ENCODE results near the gene FERMT3. TPM values are rescaled to one million over a fixed set of nuclear protein-coding genes. Genes with fewer than 3 reads are reported as not detected.
"Not testable (repeated sequence)": the region's sequence is repeated elsewhere in the genome, so short reads cannot be mapped to it uniquely, and the experiment has no call there.

Gene FERMT3
- total RNA-seq, 1 donor from 2014 or later = 5.4 TPM

DNA sequence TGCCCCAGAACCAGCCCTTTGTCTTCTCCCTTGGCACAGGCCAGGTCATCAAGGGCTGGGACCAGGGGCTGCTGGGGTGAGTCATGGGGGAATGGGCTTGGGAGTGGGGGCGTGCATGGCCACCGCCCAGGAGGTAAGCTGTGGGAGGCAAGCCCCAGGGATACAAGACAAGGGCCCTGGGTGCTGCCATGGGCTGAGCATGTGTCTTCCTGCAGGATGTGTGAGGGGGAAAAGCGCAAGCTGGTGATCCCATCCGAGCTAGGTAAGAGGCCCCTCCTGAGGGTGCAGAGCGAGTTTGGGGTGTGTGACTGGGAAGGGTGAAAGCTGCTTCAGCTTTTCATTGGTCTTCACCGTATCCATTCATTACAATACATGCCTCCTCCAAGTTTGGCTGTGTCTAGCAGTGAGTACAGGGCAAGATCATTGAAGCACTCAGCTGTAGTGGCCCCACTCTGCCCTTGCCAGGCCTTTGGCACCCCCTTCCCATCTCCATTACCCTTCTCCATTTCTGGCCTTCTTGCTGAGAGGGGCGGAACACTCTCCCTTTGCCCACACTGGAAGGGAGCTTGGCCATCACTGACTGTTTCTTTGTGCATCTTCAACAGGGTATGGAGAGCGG lies 36.8 kb downstream of the FERMT3 start:
- no peak for DNase-seq
- Histone ChIP-seq H3K36me3 (peaks cover 21% of the 10 kb centered on the region), H3K4me3 (peak overlapping the region; percentile 84), H3K27me3 (ENCODE audit: low read depth) (no peaks in the 10 kb centered on the region), H3K9me3 (replicated peaks) (no peaks in the 10 kb centered on the region), H3K27ac (replicated peaks) (peak overlapping the region; percentile 100), H3K4me1 (peaks cover 70% of the 10 kb centered on the region)
- intact Hi-C loops (cut with micrococcal nuclease) = no loop called here
- no peak for TF ChIP-seq CTCF (IDR thresholded peaks at IDR 0.05; ENCODE audit: borderline replicate concordance)

DNA sequence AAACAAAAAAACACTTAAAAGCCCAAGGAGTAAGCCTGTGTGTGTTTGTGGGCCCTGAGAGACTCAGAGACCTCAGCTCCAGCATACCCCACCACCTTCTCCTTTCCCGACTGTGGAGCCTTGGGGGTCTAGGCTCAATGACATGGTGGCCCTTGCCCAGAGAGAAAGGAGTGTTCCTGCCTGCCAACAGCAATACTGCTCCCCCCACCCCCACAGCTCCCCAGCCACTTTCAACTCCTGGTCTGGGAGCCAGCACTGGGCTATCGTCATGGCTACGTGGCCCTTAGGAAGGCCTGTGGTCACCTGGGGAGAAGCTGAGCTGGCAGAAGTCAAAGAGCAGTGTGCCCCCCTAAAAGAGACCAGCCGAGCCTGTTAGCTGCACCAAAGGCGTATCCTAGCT lies 37.6 kb downstream of the FERMT3 start:
- Histone ChIP-seq H3K36me3 (peaks cover 17% of the 10 kb centered on the region), H3K4me3 (no peak overlapping the region), H3K9me3 (replicated peaks) (no peaks in the 10 kb centered on the region), H3K4me1 (peaks cover 70% of the 10 kb centered on the region), H3K27ac (replicated peaks) (peak overlapping the region; percentile 100), H3K27me3 (ENCODE audit: low read depth) (no peaks in the 10 kb centered on the region)
- TF ChIP-seq CTCF (IDR thresholded peaks at IDR 0.05; ENCODE audit: borderline replicate concordance) = no peak
- DNase-seq = no peak
- intact Hi-C loops (cut with micrococcal nuclease) = no loop called here

- peaks cover 66% of the 10 kb centered on the region for H3K4me1 ChIP-seq
- DNase-seq = no peak
- no peak for TF ChIP-seq CTCF (IDR thresholded peaks at IDR 0.05; ENCODE audit: borderline replicate concordance)
- peak overlapping the region; percentile 97 for H3K27ac ChIP-seq (replicated peaks)
- peaks cover 14% of the 10 kb centered on the region for H3K36me3 ChIP-seq
- H3K9me3 ChIP-seq (replicated peaks) = no peaks in the 10 kb centered on the region
- intact Hi-C loops (cut with micrococcal nuclease) = no loop called here
- no peaks in the 10 kb centered on the region for H3K27me3 ChIP-seq (ENCODE audit: low read depth)
- peak overlapping the region; percentile 88 for H3K4me3 ChIP-seq
These were observed 38.4 kb downstream of the FERMT3 start for GRCh38 chr11:64244966-64245365.

GRCh38 chr11:64245401-64245796 lies 38.9 kb downstream of the FERMT3 start:
- Histone ChIP-seq H3K4me1 (peaks cover 63% of the 10 kb centered on the region), H3K9me3 (replicated peaks) (no peaks in the 10 kb centered on the region), H3K4me3 (peak overlapping the region; percentile 88), H3K27me3 (ENCODE audit: low read depth) (no peaks in the 10 kb centered on the region), H3K27ac (replicated peaks) (peak overlapping the region; percentile 97), H3K36me3 (peaks cover 14% of the 10 kb centered on the region)
- DNase-seq = no peak
- no peak for TF ChIP-seq CTCF (IDR thresholded peaks at IDR 0.05; ENCODE audit: borderline replicate concordance)
- intact Hi-C loops (cut with micrococcal nuclease) = no loop called here

DNA sequence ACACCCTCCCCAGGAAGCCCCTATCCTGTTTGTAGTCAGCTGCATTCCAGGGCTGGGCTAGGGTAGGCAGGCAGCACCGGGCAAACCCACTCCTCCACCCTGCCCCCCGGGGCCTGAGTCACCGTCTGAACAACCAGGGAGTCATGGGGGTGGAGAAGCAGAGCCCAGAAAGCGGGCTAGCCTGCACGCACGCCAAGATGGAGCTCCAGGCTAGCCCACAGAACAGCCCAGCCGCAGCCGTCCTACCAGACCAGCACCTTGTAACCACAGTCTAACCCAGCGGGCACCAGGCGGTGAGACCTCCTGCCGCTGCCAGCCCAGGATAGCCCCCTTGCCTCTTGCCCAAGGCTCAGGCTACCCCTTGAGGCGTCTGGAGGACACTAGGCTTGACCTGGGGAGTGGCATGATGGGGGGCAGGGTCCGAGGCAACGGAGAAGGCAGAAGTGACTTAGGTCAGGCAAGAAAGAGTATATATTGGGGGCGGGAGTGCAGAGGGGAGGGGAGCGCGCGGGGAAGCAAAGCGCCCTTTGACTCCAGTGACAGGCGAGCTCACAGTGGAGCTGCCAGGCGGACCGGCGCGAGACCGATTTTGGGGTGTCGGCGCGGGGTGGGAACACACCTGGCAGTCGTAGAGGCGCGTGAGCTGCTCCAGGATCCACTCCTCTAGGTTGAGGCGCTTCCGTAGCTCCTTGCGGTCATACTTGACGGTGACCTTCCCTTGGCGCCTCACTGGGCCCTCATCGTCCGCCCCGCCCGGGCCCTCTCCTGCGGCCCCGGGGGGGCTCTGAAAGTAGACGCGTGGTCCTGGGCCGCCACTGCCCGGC lies 39.5 kb downstream of the FERMT3 start:
- peak; percentile 7 for TF ChIP-seq CTCF (IDR thresholded peaks at IDR 0.05; ENCODE audit: borderline replicate concordance)
- Histone ChIP-seq H3K36me3 (peaks cover 14% of the 10 kb centered on the region), H3K4me1 (peaks cover 66% of the 10 kb centered on the region), H3K4me3 (peak overlapping the region; percentile 88), H3K27ac (replicated peaks) (peak overlapping the region; percentile 97), H3K9me3 (replicated peaks) (no peaks in the 10 kb centered on the region), H3K27me3 (ENCODE audit: low read depth) (no peaks in the 10 kb centered on the region)
- intact Hi-C loops (cut with micrococcal nuclease) = no loop called here
- DNase-seq = peak; percentile 72

DNA sequence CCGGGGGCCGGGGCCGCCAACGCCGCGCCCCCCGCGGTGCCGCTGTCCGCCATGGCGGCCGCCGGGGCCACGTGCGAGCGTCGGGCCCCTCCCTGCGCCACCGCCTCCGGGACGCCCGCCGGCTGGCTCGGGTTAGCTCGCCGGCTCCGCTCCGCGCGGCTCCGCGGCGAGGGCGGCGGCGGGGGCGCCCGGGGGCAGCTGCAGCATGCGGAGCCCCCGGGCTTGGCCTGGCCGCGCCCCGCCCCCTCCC lies 40.0 kb downstream of the FERMT3 start:
- Histone ChIP-seq H3K4me3 (peak overlapping the region; percentile 88), H3K4me1 (peaks cover 68% of the 10 kb centered on the region), H3K36me3 (peaks cover 14% of the 10 kb centered on the region), H3K27ac (replicated peaks) (peak overlapping the region; percentile 97)
- H3K9me3 ChIP-seq (replicated peaks); DNase-seq; intact Hi-C loops (cut with micrococcal nuclease); H3K27me3 ChIP-seq (ENCODE audit: low read depth): not testable (repeated sequence)

All from left ventricle myocardium inferior (tissue), 1 donor.